Esophagus muscularis mucosa (tissue), 4 donors: Measurements from ENCODE around the gene SLCO4C1. TPM values are rescaled to one million over a fixed set of nuclear protein-coding genes. Genes with fewer than 3 reads are reported as not detected.

Experiments
- DNase-seq: peaks from one replicate; pipeline ENCODE4 v3.0.0-alpha.2; 2017; ENCODE audit errors: extremely low spot score
- H3K27ac ChIP-seq, 4 donors: fragments of 200-600 bp; sonication (generic); replicated peaks in 1 of 4; 1 replicate in 3 of 4; 2 replicates in 1 of 4; pipeline ENCODE4 v1.5.1; 2016 to 2019; ENCODE audit warnings: mild to moderate bottlenecking in 1 of 4
- H3K27me3 ChIP-seq, 4 donors: fragments of 200-600 bp; sonication (generic); one replicate each; pipeline versions ENCODE4 v1.5.1 to v1.6.0; 2016 to 2019
- H3K36me3 ChIP-seq, 4 donors: fragments of 200-600 bp; sonication (generic); one replicate each; pipeline ENCODE4 v1.5.1; 2016 to 2019
- H3K4me1 ChIP-seq, 4 donors: fragments of 200-600 bp; sonication (generic); one replicate each; pipeline ENCODE4 v1.5.1; 2016 to 2019
- H3K4me3 ChIP-seq, 4 donors: fragments of 200-600 bp; sonication (generic); 1 replicate in 2 of 4; 2 replicates in 2 of 4; pipeline ENCODE4 v1.5.1; 2016 to 2019; ENCODE audit warnings: mild to moderate bottlenecking in 4 of 4, moderate library complexity in 1 of 4
- H3K9me3 ChIP-seq, 4 donors: fragments of 200-600 bp; sonication (generic); 1 replicate in 3 of 4; 2 replicates in 1 of 4; pipeline ENCODE4 v1.5.1; 2016 to 2019
- CTCF ChIP-seq, 3 experiments: fragments of 200-600 bp in 2 of 3; fragments of 450-650 bp in 1 of 3; sonication (generic) in 2 of 3; IDR thresholded peaks; one replicate each; pipeline ENCODE4 v1.5.1; 2017 to 2019; ENCODE audit warnings: antibody characterized with exemption in 3 of 3, mild to moderate bottlenecking in 2 of 3, moderate library complexity in 1 of 3
- EP300 ChIP-seq: sonication (generic); formaldehyde crosslinking; IDR thresholded peaks from one replicate; pipeline ENCODE4 v1.6.1; 2017; ENCODE audit warnings: antibody characterized with exemption
- POLR2A ChIP-seq: fragments of 450-650 bp; IDR thresholded peaks from one replicate; pipeline ENCODE4 v1.6.1; 2017; ENCODE audit warnings: antibody characterized with exemption, moderate library complexity, mild to moderate bottlenecking, low read depth
- POLR2AphosphoS5 ChIP-seq, 2 donors: sonication (generic); formaldehyde crosslinking; IDR thresholded peaks; one replicate each; pipeline ENCODE4 v1.6.1; 2017; ENCODE audit warnings: antibody characterized with exemption in 2 of 2
- WGBS: methylation state at CpG from one replicate; pipeline ENCODE4 v1.1.5; 2018; 5-methylcytosine and 5-hydroxymethylcytosine counted together
- intact Hi-C: fragments of 100-400 bp; cut with DNase I; formaldehyde crosslinking; loops from one replicate; pipeline ENCODE4 v1.15.1; 2023
- total RNA-seq, 4 donors: library from RNA; depleted of rRNA; stranded (reverse); fragments of >200 nt; gene quantifications; one replicate each; pipeline versions ENCODE4 v1.1.0 to v1.2.1, GENCODE V29; 2016

SLCO4C1 gene
- total RNA-seq, 4 donors from 2014 or later = 0.06 to 0.17 TPM; not detected in 2

- no peak for DNase-seq
- 93% methylated on average over 1 of the region's 1 CpG for WGBS
- no peaks in the 10 kb centered on the region for H3K27me3 ChIP-seq
- H3K4me3 ChIP-seq = no peak overlapping the region
- H3K36me3 ChIP-seq = no peaks in the 10 kb centered on the region
- H3K27ac ChIP-seq = no peak overlapping the region
- no peaks in the 10 kb centered on the region for H3K4me1 ChIP-seq
- TF ChIP-seq POLR2A (no peak), CTCF (IDR thresholded peaks at IDR 0.05) (no peak), EP300 (no peak), POLR2AphosphoS5 (IDR thresholded peaks at IDR 0.05) (no peak)
- intact Hi-C loops = no loop called here
- H3K9me3 ChIP-seq = peaks cover 0 to 11% (median 3%) of the 10 kb centered on the region in 4 donors
Measured at GRCh38 chr5:102226321-102226720, 69.8 kb downstream of the SLCO4C1 start.

- no peaks in the 10 kb centered on the region for H3K36me3 ChIP-seq
- no peak overlapping the region for H3K4me3 ChIP-seq
- WGBS = 86% methylated on average over 6 of the region's 6 CpGs
- H3K27ac ChIP-seq = no peak overlapping the region
- intact Hi-C loops = no loop called here
- peaks cover 0 to 11% (median 3%) of the 10 kb centered on the region in 4 donors for H3K9me3 ChIP-seq
- no peak for TF ChIP-seq POLR2A
- no peak for TF ChIP-seq POLR2AphosphoS5 (IDR thresholded peaks at IDR 0.05)
- peak; percentile 19 to 55 (median 40) for TF ChIP-seq CTCF (IDR thresholded peaks at IDR 0.05)
- no peak for DNase-seq
- no peaks in the 10 kb centered on the region for H3K27me3 ChIP-seq
- no peaks in the 10 kb centered on the region for H3K4me1 ChIP-seq
Measured at GRCh38 chr5:102223542-102224477, 72.3 kb downstream of the SLCO4C1 start.

DNA sequence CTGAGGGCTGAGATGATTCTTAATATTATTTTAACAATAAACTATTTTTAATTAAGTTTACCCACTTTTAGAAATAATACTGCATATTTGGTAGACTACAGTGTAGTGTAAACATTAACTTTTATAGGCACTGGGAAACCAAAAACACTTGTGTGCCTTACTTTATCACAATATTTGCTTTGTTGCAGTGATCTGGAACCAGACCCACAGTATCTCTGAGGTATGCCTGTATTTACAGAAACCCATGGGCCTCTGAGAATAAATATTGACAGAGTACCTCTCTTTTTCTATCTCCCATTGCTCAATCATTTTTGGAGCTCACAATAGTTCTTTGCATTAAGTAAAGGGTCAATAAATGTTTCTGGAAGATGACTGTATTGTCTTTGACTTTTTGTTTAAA, 73.3 kb downstream of the SLCO4C1 start:
- intact Hi-C loops = no loop called here
- TF ChIP-seq CTCF (IDR thresholded peaks at IDR 0.05) = no peak
- no peak for TF ChIP-seq POLR2A
- no peak for TF ChIP-seq EP300
- TF ChIP-seq POLR2AphosphoS5 (IDR thresholded peaks at IDR 0.05) = no peak
- Histone ChIP-seq H3K36me3 (no peaks in the 10 kb centered on the region), H3K4me1 (no peaks in the 10 kb centered on the region), H3K4me3 (no peak overlapping the region), H3K9me3 (peaks cover 0 to 11% (median 3%) of the 10 kb centered on the region in 4 donors), H3K27me3 (no peaks in the 10 kb centered on the region), H3K27ac (no peak overlapping the region)
- no peak for DNase-seq

- Histone ChIP-seq H3K9me3 (peaks cover 0 to 11% (median 3%) of the 10 kb centered on the region in 4 donors), H3K27ac (no peak overlapping the region), H3K36me3 (no peaks in the 10 kb centered on the region), H3K4me1 (no peaks in the 10 kb centered on the region), H3K27me3 (no peaks in the 10 kb centered on the region), H3K4me3 (no peak overlapping the region)
- intact Hi-C loops = no loop called here
- no peak for DNase-seq
- TF ChIP-seq CTCF (IDR thresholded peaks at IDR 0.05) = no peak
- no peak for TF ChIP-seq POLR2AphosphoS5 (IDR thresholded peaks at IDR 0.05)
- no peak for TF ChIP-seq POLR2A
- no peak for TF ChIP-seq EP300
- 84% methylated on average over 1 of the region's 1 CpG for WGBS
Measured at GRCh38 chr5:102221949-102222348, 74.1 kb downstream of the SLCO4C1 start.
